NCI-H2081 treated with DMSO at 0.1 percent for 48 hours (cell line): ENCODE measurements around the gene UGT1A8.

Source experiments
- DNase-seq: peaks from one replicate; lab custom pipeline; 2025; lab: John Stamatoyannopoulos, UW

The UGT1A8 gene

DNA sequence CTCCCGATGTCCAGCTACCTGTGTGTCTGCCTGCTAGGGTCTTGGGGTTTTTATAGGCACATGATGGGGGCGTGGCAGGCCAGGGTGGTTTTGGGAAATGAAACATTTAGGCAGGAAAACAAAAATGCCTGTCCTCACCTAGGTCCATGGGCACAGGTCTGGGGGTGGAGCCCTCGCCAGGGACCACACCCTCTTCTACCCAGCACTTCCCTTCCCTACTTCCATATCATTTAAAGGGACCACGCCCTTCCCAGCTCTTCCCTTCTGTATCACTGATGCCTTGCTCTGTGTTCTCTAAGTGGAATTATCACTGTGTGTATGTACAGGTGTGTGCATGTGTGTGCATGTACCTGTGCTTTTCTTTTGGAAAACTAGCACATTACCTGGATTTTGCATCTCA lies 149.0 kb downstream of the UGT1A8 start:
- DNase-seq = no peak

DNA sequence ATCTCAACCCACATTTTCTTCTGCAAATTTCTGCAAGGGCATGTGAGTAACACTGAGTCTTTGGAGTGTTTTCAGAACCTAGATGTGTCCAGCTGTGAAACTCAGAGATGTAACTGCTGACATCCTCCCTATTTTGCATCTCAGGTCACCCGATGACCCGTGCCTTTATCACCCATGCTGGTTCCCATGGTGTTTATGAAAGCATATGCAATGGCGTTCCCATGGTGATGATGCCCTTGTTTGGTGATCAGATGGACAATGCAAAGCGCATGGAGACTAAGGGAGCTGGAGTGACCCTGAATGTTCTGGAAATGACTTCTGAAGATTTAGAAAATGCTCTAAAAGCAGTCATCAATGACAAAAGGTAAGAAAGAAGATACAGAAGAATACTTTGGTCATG lies 150.6 kb downstream of the UGT1A8 start:
- DNase-seq = no peak

GRCh38 chr2:233769260-233769659 lies 151.8 kb downstream of the UGT1A8 start:
- no peak for DNase-seq

- DNase-seq = no peak
Measured at GRCh38 chr2:233772153-233772552, 154.7 kb downstream of the UGT1A8 start.

- no peak for DNase-seq
Measured at GRCh38 chr2:233772583-233772982, 155.2 kb downstream of the UGT1A8 start.

GRCh38 chr2:233773854-233774253 lies 156.4 kb downstream of the UGT1A8 start:
- DNase-seq = no peak

DNA sequence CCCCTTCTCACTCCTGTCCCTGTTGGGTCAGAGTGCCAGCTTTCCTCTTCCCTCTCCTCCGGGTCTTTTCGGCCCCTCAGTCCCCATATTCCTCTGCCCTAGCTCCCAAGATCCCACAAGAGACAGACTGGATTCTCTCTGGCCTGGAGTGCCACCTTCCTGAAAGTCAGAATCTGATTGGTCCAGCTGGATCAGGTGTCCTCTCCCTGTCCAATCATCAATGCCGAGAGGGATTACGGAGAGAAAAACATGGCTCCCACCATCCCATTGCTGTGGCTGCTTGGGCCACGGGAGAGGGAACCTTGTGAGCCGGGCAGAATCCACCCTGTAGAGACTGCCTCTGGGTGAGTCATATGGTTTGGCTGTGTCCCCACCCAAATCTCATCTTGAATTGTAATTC lies 158.0 kb downstream of the UGT1A8 start:
- DNase-seq = no peak

GRCh38 chr2:233778030-233778429 lies 160.6 kb downstream of the UGT1A8 start, which contains the start of gene MROH2A:
TSS of gene MROH2A (plus strand) at chr2:233778330. CDS start at chr2:233779359, 1,029 bp downstream.
- DNase-seq = no peak

GRCh38 chr2:233779722-233780121 lies 162.3 kb downstream of the UGT1A8 start:
- DNase-seq = no peak

- DNase-seq = no peak
Measured at GRCh38 chr2:233780771-233781170, 163.3 kb downstream of the UGT1A8 start.

GRCh38 chr2:233789554-233789953 lies 172.1 kb downstream of the UGT1A8 start:
- no peak for DNase-seq

- no peak for DNase-seq
Measured at GRCh38 chr2:233791151-233791882, 173.9 kb downstream of the UGT1A8 start.

GRCh38 chr2:233791883-233792329 lies 174.5 kb downstream of the UGT1A8 start:
- no peak for DNase-seq

- no peak for DNase-seq
Measured at GRCh38 chr2:233792720-233793119, 175.3 kb downstream of the UGT1A8 start.

- no peak for DNase-seq
Measured at GRCh38 chr2:233793465-233794127, 176.2 kb downstream of the UGT1A8 start.

DNA sequence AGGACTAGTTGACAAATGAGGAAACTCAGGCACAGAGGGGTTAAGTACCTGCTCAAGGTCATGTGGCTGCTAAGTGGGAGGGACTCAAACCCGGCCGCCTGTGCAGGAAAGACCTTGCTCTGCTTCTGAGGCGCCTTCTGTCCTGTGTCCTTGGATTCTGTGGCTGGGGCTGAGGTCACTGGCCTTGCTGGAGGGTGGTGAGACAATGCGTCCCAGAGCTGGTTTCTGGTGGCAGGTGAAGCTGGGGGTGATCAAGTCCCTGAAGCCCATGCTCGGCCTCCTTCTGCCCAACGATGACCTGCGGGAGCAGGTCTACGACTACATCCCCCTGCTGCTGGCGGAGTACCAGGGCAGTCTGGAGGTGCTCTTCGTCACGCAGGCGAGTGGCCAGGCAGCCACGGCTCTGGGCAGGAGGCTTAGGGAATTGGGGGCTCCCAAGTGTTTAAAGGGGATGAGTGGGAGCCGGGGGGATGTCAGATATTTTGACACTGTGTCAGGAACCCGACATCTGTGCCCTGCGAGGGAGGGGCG lies 176.8 kb downstream of the UGT1A8 start:
- DNase-seq = no peak

DNA sequence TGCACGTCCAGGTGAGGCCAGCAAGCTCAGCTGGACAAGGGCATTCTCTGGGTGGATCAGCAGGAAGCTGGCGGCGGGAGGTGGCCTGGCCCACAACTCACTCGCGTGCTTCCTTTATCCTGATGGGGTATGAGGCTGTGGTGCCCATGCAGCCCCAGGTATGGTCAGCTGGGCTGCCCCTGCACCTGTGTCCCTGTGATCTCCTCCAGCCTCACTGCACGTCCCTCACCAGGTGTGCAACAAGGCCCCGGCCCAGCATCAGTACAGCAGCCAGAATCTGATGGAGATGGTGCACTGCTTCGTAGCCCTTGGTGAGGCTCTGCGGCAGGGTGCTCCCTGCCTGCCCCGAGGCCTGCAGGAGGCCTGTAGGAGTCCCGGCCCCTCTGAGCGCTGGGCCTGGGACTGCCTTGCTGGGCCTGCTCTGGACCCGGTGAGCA lies 178.3 kb downstream of the UGT1A8 start:
- no peak for DNase-seq

DNA sequence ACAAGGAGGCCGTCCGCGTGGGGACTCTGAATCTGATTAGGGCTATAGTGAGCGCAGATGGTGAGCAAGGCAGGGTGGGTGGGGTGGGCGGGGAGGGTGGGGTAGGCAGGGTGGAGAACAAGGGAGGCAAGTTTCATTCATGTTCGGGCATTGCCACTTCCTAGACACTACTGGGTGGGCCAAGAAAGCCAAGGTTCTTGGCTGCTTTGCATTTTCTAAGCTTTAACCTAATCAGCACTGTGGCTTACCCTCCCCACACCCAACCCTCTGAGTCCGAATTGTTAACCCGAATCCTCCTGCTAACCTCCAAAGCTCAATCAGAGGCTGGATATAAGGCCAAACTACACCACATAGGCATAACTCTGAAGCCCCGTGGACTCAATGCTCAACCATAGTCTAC lies 178.8 kb downstream of the UGT1A8 start:
- no peak for DNase-seq

GRCh38 chr2:233798335-233799086 lies 181.1 kb downstream of the UGT1A8 start:
- DNase-seq = no peak

DNA sequence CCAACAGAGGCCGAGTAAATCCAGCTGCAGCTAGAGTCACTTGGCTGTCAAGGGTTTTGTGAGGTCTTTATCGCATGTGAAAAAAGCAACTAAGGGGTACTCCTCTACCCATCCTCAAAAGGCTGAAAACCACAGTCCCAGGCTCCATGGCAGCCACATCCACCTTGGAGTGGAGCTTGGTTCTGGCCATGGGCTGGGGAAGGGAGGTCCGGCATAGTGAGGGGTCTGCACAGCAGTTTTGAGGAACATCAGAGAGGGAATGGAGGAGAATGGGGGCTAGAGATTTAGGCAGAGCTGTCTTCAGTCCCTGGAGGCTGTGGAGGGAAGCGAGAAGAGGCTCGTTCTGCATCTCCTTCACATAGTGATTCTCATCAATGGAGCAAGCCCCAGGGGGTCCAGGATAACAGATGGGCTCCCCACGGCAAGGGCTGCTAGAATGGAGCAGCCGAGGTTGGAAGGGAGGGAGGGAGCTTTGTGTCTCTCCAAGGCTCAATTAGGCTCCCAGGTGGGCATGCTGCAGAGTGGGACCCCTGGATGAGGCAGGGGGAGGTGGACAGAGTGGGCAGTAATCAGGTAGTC lies 181.7 kb downstream of the UGT1A8 start:
- no peak for DNase-seq

GRCh38 chr2:233799716-233800115 lies 182.3 kb downstream of the UGT1A8 start:
- DNase-seq = no peak

- no peak for DNase-seq
Measured at GRCh38 chr2:233800208-233800607, 182.8 kb downstream of the UGT1A8 start.
